Purkinje cell (primary cell): ENCODE results near the gene REST. TPM values are rescaled to one million over a fixed set of nuclear protein-coding genes. Genes with fewer than 3 reads are reported as not detected.

Source experiments
- polyA plus RNA-seq: library from polyadenylated mRNA; unstranded; fragments of >200 nt; fragmentation: Nextera tagmentation; gene quantifications from 2 replicates; pipeline ENCODE4 v1.2.1, GENCODE V29; 2014

REST gene, protein sequence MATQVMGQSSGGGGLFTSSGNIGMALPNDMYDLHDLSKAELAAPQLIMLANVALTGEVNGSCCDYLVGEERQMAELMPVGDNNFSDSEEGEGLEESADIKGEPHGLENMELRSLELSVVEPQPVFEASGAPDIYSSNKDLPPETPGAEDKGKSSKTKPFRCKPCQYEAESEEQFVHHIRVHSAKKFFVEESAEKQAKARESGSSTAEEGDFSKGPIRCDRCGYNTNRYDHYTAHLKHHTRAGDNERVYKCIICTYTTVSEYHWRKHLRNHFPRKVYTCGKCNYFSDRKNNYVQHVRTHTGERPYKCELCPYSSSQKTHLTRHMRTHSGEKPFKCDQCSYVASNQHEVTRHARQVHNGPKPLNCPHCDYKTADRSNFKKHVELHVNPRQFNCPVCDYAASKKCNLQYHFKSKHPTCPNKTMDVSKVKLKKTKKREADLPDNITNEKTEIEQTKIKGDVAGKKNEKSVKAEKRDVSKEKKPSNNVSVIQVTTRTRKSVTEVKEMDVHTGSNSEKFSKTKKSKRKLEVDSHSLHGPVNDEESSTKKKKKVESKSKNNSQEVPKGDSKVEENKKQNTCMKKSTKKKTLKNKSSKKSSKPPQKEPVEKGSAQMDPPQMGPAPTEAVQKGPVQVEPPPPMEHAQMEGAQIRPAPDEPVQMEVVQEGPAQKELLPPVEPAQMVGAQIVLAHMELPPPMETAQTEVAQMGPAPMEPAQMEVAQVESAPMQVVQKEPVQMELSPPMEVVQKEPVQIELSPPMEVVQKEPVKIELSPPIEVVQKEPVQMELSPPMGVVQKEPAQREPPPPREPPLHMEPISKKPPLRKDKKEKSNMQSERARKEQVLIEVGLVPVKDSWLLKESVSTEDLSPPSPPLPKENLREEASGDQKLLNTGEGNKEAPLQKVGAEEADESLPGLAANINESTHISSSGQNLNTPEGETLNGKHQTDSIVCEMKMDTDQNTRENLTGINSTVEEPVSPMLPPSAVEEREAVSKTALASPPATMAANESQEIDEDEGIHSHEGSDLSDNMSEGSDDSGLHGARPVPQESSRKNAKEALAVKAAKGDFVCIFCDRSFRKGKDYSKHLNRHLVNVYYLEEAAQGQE
- polyA plus RNA-seq = 1.3 and 2.1 TPM in 2 replicates

GRCh38 chr4:56907489-56908205 is at the start of gene REST:
Gene REST (plus strand): TSS chr4:56907900. CDS start chr4:56910639, 2,739 bp downstream.

GRCh38 chr4:56977321-56978012 is 69.8 kb downstream of the REST start, which contains the start of gene NOA1:
Gene NOA1 (minus strand): TSS chr4:56977606. CDS start chr4:56977585, 21 bp downstream.

GRCh38 chr4:56978750-56979303 is 71.1 kb downstream of the REST start, which contains the start of gene POLR2B:
Gene POLR2B (plus strand): TSS chr4:56978896. CDS start chr4:56978986, 90 bp downstream.

Other genes with a start within 250 kb of the REST start
- 511 and 644 TPM in 2 replicates for gene HOPX, start 226.6 kb upstream of the REST start, polyA plus RNA-seq
- gene SPINK2, start 86.2 kb upstream of the REST start, polyA plus RNA-seq = 3.0 and 9.4 TPM in 2 replicates
- 6.5 and 9.3 TPM in 2 replicates for gene NOA1, start 69.7 kb downstream of the REST start, polyA plus RNA-seq
- 52.9 and 86.8 TPM in 2 replicates for gene POLR2B, start 71.0 kb downstream of the REST start, polyA plus RNA-seq
- gene IGFBP7, start 202.5 kb downstream of the REST start, polyA plus RNA-seq = 1.9 and 3.6 TPM in 2 replicates